HUES64 (cell line): ENCODE measurements around the gene FGFR2.

Experiments used
- H3K27ac ChIP-seq: 2 replicates; pipeline ENCODE4 v1.7.0; 2013; ENCODE audit warnings: low read depth, low read length, inconsistent platforms
- H3K27me3 ChIP-seq: 2 replicates; pipeline ENCODE4 v1.6.1; 2013; ENCODE audit warnings: mild to moderate bottlenecking, low read length; ENCODE audit not compliant: insufficient read depth
- H3K36me3 ChIP-seq: 2 replicates; pipeline ENCODE4 v1.6.1; 2013; ENCODE audit warnings: mild to moderate bottlenecking, low read length; ENCODE audit not compliant: insufficient read depth
- H3K4me1 ChIP-seq: 2 replicates; pipeline ENCODE4 v1.6.1; 2013; ENCODE audit warnings: mild to moderate bottlenecking, low read length, moderate library complexity; ENCODE audit not compliant: insufficient read depth
- H3K4me3 ChIP-seq: 2 replicates; pipeline ENCODE4 v1.5.1; 2013; ENCODE audit warnings: mild to moderate bottlenecking, low read length, moderate library complexity
- H3K9ac ChIP-seq: 2 replicates; pipeline ENCODE4 v1.6.1; 2013; ENCODE audit warnings: mild to moderate bottlenecking, low read depth, low read length
- H3K9me3 ChIP-seq: 2 replicates; pipeline ENCODE4 v1.6.1; 2013; ENCODE audit warnings: low read depth, low read length; ENCODE audit not compliant: insufficient read depth
- WGBS: fragments of 150-250, 120-280 bp; methylation state at CpG from one replicate; pipeline ENCODE4 v1.1.7; 2013; ENCODE audit warnings: missing lambda C conversion rate; 5-methylcytosine and 5-hydroxymethylcytosine counted together

The FGFR2 gene

DNA sequence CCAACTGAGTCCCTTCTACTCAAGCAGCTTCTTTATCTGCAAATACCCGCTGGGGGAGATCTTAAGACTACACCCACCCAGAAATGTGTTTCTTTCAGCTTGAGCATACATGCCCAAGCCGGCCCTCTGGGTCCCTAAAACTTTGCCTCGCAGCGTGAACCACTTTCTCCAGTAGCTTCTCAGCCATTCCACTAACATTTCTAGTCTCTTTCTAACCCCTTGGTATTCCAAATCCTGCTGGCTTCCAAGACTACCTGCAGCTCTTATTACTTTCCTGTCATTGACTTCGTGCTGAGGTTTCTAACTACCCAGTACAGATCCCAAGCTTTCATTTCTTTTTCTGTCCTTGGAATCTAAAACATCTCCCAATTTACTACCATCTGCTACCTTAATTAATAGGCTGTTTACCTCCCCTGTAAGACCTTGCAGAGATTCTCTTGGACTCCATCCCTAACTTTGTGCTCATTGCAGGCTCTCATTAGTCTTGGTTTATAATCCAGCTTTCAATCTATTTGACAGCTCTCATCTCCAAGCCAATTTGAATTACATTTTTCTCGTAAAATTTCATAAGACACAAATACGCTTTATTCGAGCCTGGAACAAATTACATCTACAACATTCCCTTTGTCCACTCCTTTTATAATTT lies 153.6 kb downstream of the FGFR2 start:
- no peak overlapping the region for H3K27ac ChIP-seq
- H3K9me3 ChIP-seq: no peaks in the 10 kb centered on the region
- H3K4me1 ChIP-seq: no peaks in the 10 kb centered on the region
- H3K27me3 ChIP-seq: no peaks in the 10 kb centered on the region
- no peak overlapping the region for H3K4me3 ChIP-seq
- H3K9ac ChIP-seq: no peak overlapping the region
- H3K36me3 ChIP-seq: no peaks in the 10 kb centered on the region
- WGBS: 83% methylated on average over 8 of the region's 8 CpGs

DNA sequence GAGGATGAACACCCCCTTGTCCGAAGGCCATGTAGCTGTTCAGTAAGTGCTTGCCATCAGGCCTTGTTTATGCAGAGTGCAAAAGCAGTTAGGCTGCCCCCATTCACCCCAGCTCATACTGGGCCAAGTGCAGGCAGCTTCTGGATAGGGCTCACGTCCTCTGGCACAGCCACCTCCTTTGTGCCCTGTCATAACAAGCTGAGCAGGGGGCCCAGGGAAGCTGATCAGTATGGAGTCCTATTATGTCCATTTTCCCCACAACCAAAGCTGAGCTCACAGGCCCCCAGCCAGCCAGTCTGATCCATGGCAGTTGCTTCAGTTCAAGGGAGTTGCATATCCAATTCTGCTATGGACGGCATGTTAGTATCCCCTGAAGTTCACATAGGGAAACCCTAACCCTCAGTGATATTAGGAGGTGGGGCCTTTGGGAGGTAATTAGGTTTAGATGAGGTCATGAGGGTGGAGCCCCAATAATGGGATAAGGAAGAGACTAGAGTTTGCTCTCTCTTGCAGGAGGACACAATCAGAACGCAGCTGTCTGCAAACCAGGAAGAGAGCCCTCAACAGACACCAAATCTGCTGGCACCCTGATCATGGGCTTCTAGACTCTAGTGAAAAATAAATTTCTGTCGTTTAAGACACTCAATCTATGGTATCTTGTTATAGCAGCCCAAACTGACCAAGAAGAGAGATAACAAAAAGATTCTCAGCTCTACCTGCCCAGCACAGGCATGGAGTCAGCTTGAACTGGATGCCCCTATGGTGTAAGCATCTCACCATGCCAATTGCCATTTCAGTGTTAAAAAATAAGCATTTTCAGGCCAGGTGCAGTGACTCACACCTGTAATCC lies 155.9 kb downstream of the FGFR2 start:
- Histone ChIP-seq H3K4me1 (no peaks in the 10 kb centered on the region; the same call in 1 of the 2 replicates), H3K4me3 (no peak overlapping the region), H3K27me3 (no peaks in the 10 kb centered on the region), H3K36me3 (no peaks in the 10 kb centered on the region), H3K9me3 (no peaks in the 10 kb centered on the region), H3K27ac (no peak overlapping the region), H3K9ac (no peak overlapping the region)
- WGBS: 89% methylated on average over 5 of the region's 5 CpGs

GRCh38 chr10:121440461-121440860 lies 157.8 kb downstream of the FGFR2 start:
- no peaks in the 10 kb centered on the region for H3K27me3 ChIP-seq
- no peak overlapping the region for H3K27ac ChIP-seq
- peaks cover 15% of the 10 kb centered on the region for H3K4me1 ChIP-seq
- no peaks in the 10 kb centered on the region for H3K36me3 ChIP-seq
- H3K9ac ChIP-seq: no peak overlapping the region
- 92% methylated on average over 2 of the region's 2 CpGs for WGBS
- H3K9me3 ChIP-seq: no peaks in the 10 kb centered on the region
- no peak overlapping the region for H3K4me3 ChIP-seq

GRCh38 chr10:121438333-121438732 lies 159.9 kb downstream of the FGFR2 start:
- H3K9ac ChIP-seq: no peak overlapping the region

DNA sequence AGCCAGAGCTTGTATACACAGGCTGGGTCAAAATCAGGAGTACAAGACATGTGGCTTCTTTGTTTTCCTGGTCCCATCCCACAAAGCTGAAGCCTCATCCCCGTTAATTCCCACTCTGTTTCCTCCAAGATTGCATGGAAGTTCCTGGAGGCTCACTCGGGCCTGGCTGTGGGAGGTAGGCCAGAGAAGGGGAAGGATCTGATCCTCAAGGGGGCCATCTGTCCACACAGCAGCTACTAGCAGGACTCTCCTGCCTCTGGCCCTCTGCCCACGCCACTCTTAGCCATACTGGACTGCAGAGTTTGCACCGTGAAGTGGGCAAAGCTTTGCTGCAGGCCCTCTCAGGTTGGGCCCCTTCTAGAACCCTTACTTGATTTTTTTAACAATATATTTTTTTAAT lies 160.6 kb downstream of the FGFR2 start:
- Histone ChIP-seq H3K27ac (no peak overlapping the region), H3K36me3 (no peaks in the 10 kb centered on the region), H3K4me1 (peaks cover 29% of the 10 kb centered on the region), H3K4me3 (no peak overlapping the region), H3K9ac (no peak overlapping the region), H3K27me3 (no peaks in the 10 kb centered on the region), H3K9me3 (no peaks in the 10 kb centered on the region)
- WGBS: 62% methylated on average over 4 of the region's 4 CpGs

More at GRCh38 chr10:121438333-121438732, 159.9 kb downstream of the FGFR2 start:
- peaks cover 29% of the 10 kb centered on the region for H3K4me1 ChIP-seq
- H3K36me3 ChIP-seq: no peaks in the 10 kb centered on the region
- WGBS: 95% methylated on average over 2 of the region's 2 CpGs
- no peak overlapping the region for H3K4me3 ChIP-seq
- no peak overlapping the region for H3K27ac ChIP-seq
- H3K27me3 ChIP-seq: no peaks in the 10 kb centered on the region
- H3K9me3 ChIP-seq: no peaks in the 10 kb centered on the region

DNA sequence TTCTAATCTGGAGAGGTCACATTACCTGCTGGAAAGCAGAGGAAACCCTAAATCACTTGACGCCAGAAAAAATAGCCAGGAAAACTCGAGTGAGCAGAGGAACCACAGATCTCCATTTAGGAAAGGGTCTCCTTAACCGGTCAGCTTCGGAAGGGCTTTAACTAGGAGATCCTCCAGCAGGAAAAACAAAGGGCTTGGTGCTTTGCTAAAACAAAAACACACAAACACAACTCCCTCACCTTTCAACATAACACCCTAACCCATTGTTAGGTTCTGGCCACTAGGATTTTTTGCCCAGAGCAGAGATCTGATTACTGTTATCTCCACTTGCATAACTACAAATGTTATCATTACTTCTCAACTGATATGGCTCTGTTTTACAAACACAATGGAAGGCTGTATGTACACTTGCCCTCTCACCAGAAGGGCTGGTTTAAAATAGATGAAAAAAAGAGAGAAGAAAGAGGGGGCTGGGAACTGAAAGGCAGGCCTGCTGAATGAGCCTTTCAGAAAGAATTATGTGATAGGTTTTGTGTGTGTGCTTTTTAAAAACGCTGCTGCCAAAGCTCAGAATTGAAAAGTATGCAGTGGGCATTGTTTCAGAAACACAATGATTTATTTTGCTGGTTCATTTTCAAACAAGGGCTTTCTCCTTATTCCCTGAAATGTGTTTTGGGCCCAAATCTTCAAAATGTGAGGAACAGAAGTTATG lies 161.5 kb downstream of the FGFR2 start:
- no peaks in the 10 kb centered on the region for H3K9me3 ChIP-seq
- no peaks in the 10 kb centered on the region for H3K36me3 ChIP-seq
- no peak overlapping the region for H3K4me3 ChIP-seq
- no peak overlapping the region for H3K9ac ChIP-seq
- peaks cover 29% of the 10 kb centered on the region for H3K4me1 ChIP-seq
- no peak overlapping the region for H3K27ac ChIP-seq
- WGBS: 52% methylated on average over 5 of the region's 5 CpGs
- H3K27me3 ChIP-seq: no peaks in the 10 kb centered on the region

GRCh38 chr10:121436281-121436629 lies 162.0 kb downstream of the FGFR2 start:
- H3K27ac ChIP-seq: no peak overlapping the region
- no peaks in the 10 kb centered on the region for H3K36me3 ChIP-seq
- no peaks in the 10 kb centered on the region for H3K9me3 ChIP-seq
- H3K27me3 ChIP-seq: no peaks in the 10 kb centered on the region
- 84% methylated on average over 5 of the region's 5 CpGs for WGBS
- H3K4me1 ChIP-seq: peaks cover 29% of the 10 kb centered on the region
- no peak overlapping the region for H3K9ac ChIP-seq
- H3K4me3 ChIP-seq: no peak overlapping the region

- Histone ChIP-seq H3K27me3 (no peaks in the 10 kb centered on the region), H3K9ac (no peak overlapping the region), H3K9me3 (no peaks in the 10 kb centered on the region), H3K4me3 (no peak overlapping the region), H3K27ac (no peak overlapping the region), H3K4me1 (peaks cover 29% of the 10 kb centered on the region), H3K36me3 (no peaks in the 10 kb centered on the region)
- 80% methylated on average over 8 of the region's 9 CpGs for WGBS
Observed at GRCh38 chr10:121435099-121435875, 163.0 kb downstream of the FGFR2 start.

DNA sequence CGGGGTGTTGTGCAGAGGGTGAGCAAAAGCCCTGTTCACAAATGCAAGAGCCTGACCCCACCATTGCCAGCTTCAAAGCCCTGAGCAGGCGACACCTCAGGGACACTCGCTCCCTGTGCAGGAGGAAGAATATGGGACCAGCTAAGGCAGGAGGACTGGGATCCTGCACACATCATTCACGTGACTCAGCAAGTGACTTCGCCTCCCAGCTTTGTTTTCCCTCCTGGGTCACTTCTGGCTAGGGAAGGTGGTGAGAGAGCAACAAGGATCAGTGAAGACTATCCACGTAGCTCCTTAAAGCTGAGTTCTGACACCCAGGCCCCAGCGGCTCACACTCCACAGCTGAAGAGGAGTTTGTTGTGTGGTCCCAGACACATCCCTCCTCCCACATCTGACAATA lies 164.3 kb downstream of the FGFR2 start:
- WGBS: 93% methylated on average over 7 of the region's 7 CpGs
- H3K4me3 ChIP-seq: no peak overlapping the region
- H3K27me3 ChIP-seq: no peaks in the 10 kb centered on the region
- H3K27ac ChIP-seq: no peak overlapping the region
- no peaks in the 10 kb centered on the region for H3K36me3 ChIP-seq
- no peaks in the 10 kb centered on the region for H3K9me3 ChIP-seq
- H3K9ac ChIP-seq: no peak overlapping the region
- peaks cover 29% of the 10 kb centered on the region for H3K4me1 ChIP-seq

DNA sequence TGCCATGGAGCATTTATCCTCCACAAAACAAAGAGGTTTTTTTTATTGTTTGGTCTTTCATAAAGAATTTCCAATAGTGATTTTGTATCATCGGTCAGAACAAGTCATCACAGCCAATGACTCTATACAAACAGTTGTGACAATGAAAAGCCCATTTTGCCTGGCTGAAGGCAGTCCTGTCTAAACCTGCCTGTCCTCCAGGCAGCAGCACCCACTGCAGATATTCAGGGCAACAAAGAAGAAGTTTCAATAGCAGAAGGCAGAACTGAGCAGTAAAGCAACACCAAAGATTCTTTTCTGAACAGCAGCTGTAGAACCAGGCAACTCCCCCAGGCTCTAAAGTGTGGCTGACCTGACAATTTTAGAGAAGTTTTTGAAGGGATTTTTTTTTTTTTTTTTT lies 169.4 kb downstream of the FGFR2 start:
- Histone ChIP-seq H3K9me3 (no peaks in the 10 kb centered on the region), H3K4me3 (no peak overlapping the region), H3K9ac (no peak overlapping the region), H3K4me1 (no peaks in the 10 kb centered on the region), H3K27me3 (no peaks in the 10 kb centered on the region), H3K36me3 (no peaks in the 10 kb centered on the region), H3K27ac (no peak overlapping the region)
- 94% methylated on average over 1 of the region's 1 CpG for WGBS
